ENCODE measurements around the gene AGGF1.
"Not testable (repeated sequence)": the region's sequence is repeated elsewhere in the genome, so short reads cannot be mapped to it uniquely, and the experiment has no call there.

AGGF1 gene, protein sequence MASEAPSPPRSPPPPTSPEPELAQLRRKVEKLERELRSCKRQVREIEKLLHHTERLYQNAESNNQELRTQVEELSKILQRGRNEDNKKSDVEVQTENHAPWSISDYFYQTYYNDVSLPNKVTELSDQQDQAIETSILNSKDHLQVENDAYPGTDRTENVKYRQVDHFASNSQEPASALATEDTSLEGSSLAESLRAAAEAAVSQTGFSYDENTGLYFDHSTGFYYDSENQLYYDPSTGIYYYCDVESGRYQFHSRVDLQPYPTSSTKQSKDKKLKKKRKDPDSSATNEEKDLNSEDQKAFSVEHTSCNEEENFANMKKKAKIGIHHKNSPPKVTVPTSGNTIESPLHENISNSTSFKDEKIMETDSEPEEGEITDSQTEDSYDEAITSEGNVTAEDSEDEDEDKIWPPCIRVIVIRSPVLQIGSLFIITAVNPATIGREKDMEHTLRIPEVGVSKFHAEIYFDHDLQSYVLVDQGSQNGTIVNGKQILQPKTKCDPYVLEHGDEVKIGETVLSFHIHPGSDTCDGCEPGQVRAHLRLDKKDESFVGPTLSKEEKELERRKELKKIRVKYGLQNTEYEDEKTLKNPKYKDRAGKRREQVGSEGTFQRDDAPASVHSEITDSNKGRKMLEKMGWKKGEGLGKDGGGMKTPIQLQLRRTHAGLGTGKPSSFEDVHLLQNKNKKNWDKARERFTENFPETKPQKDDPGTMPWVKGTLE

GRCh38 chr5:77030097-77031071 is at the start of gene AGGF1:
TSS of gene AGGF1 (plus strand) at chr5:77030404. CDS start at chr5:77030767, 363 bp downstream.
- peak; percentile 82 to 90 (median 86) for DNase-seq

- no peak for DNase-seq
These were observed 49.6 kb upstream of the AGGF1 start for GRCh38 chr5:76980518-76981144.

GRCh38 chr5:76982450-76982849 is 47.8 kb upstream of the AGGF1 start:
- no peak for DNase-seq

DNA sequence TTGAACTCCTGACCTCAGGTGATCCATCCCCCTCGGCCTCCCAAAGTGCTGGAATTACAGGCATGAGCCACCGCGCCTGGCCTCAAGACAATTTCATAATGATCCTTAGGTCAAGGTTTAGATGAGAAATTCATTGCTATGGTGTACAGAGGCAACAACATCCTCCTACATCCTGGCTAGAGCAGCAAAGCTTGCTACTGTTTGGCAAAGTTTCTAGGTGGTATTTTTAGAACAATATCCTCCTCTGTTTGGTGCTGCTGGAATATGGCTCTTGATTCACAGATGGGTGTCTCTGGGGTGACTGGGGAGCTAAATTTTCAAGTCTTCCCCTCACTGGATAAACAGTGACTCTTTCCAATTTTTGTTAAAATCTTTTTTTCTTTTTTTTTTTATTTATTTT is 46.7 kb upstream of the AGGF1 start:
- no peak for DNase-seq

DNA sequence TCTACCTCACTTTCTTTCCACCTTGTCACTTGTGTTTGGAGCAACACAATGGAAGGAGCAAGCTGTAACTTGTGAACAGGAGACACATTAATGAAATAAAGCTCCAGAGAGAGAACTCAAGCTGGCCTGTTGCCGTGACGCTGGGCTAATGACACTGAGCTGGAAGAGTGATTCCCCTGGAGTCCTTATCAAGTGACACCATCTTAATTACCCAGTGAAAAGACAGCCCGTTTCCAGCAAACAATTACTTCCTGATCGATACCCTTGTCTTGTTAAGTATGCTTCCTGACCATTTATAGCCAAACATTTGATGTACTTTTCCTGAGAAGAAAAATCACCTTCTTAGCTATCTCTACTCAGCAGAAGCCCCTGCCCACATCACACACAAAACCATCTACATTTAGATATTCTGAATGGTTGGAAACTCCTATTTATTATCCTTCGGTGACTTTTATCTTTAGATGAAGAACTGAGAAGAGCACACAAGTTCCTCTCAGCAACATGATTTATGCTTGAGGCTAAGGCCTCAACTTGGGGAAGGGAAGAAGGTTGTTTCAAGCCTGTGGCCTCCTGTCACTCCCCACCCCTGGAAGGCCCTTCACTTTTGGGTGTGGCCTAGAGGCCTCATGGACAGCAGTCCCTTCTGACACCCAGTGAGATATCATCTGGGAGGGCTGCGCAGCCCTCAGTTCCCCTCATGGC is 43.2 kb upstream of the AGGF1 start:
- DNase-seq, result no peak

GRCh38 chr5:76990899-76991459 is 39.2 kb upstream of the AGGF1 start:
- DNase-seq, result no peak

- DNase-seq, result not testable (repeated sequence)
These were observed 36.8 kb upstream of the AGGF1 start for GRCh38 chr5:76993436-76993835.

GRCh38 chr5:76994337-76994736 is 35.9 kb upstream of the AGGF1 start:
- no peak for DNase-seq

DNA sequence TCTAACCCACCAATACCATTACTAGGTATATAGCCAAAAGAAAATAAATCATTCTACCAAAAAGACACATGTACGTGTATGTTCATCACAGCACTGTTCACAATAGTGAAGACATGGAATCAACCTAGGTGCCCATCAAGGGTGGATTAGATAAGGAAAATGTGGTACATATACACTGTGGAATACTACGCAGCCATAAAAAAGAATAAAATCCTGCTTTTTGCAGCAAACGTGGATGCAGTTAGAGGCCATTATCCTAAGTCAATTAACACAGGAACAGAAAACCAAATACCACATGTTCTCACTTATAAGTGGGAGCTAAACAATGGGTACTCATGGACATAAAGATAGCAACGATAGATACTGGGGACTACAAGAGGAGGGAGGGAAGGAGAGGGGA is 32.0 kb upstream of the AGGF1 start:
- not testable (repeated sequence) for DNase-seq

- no peak for DNase-seq
These were observed 30.8 kb upstream of the AGGF1 start for GRCh38 chr5:76999451-76999850.

DNA sequence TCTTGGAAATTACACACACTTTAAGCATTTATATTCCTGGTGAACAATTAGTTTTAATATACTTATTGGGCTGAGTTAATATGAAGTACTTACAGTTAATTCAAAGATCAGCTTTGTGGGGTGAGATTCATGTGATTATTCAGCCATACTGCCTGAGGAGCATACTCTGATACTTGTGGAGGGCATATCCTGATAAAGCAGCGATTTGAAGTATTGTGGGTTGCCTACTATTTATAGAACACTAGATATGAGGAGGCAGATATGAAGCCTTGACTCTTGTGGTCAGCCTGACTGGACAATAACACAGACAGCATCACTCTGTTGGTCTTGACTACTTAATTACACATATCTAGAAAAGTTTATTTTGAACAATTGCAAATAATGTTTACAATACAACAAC is 27.0 kb upstream of the AGGF1 start:
- no peak for DNase-seq

- no peak for DNase-seq
These were observed 24.1 kb upstream of the AGGF1 start for GRCh38 chr5:77006124-77006523.

- no peak for DNase-seq
These were observed 21.8 kb upstream of the AGGF1 start for GRCh38 chr5:77008413-77008812.

DNA sequence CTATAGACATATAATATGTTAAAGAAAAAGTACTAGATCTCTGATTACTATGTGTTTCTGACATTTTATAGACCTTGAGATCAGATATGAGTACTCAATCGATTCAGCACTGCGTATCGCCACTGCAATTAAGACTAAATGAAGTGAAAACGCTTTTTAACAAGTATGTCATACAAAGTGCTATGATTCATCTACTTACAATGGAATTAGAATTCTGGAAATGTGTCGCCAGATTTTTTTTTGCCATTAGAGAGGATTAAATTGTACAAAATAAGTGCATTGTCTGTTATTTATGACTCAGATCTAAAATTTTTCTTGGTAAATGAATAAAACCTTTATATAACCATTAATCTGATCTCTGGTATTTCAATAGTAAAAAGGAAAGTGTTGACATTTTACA is 20.0 kb upstream of the AGGF1 start:
- DNase-seq, result no peak

- no peak for DNase-seq
These were observed 18.7 kb upstream of the AGGF1 start for GRCh38 chr5:77011498-77011897.

- no peak for DNase-seq
These were observed 17.6 kb upstream of the AGGF1 start for GRCh38 chr5:77012601-77013000.

DNA sequence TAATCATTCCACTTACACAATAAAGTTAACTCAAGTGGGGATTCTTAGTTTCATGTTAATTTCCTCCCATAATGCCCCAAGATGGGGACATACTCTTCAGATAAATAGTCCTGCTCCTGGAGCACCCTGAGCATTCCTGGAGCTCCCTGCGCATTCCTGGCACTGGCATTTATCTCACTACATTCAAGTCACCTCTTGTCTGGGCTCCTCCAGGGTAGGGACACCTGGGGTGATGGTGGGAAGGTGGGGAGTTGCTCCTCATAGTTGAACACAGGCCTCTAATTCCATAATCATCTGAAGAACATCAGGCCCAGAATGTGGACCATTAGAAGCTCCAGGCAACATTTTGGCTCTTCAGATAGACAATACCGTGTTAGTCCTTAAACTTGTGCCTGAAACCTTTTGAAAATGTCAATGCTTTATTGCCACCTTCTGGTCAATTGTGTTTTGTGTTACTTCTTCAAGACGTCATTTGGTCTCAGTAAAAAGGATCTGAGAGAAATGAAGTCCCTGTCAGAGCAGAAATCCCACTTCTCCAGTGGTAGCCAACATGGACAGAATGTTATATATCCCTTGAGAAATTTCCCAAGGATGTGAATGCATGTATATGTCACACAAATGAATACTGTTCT is 14.2 kb upstream of the AGGF1 start:
- DNase-seq, result peak in 1 of 6 experiments; percentile 3

DNA sequence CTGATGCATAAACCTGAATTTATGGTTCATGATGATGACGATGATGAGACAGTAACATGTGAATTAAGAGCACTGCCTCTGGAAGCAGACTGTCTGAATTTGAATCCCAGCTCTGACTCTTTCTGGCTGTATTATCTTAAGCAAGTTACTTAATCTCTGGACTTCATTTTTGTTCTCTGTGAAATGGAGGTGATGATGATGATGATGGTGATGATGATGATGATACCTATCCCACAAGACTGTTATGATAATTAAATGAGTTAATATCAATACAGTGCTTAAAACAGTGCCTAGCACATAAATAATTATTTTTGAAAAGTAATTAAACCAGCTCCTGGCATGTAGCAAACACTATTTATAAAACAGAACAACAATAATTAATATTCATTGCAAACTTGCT is 13.2 kb upstream of the AGGF1 start:
- DNase-seq, result no peak

DNA sequence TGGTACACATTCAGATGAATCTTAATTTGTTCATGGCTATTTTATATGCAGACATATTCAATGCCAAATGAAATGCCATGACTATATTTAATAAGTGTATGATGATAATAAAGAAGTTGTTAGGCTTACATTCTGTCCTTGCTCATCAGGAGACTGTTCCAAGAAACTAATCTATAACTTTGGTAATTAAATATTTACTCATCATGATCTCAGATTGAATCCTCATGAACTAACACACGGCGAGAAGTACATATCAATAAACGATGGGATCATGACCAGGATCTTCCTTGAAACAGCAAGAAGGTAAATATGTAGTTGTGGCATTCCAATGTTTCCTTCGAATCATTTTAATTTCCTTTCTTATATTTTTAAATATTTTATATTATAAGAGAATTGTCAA is 12.5 kb upstream of the AGGF1 start:
- no peak for DNase-seq

- DNase-seq, result no peak
These were observed 7.4 kb upstream of the AGGF1 start for GRCh38 chr5:77022511-77023417.

Measured in stimulated activated naive CD4-positive, alpha-beta T cell (primary cell).